OCI-M2 (cell line): ENCODE results near the gene FIBCD1.

Experiments used
- DNase-seq: peaks from one replicate; lab custom pipeline; 2025; ENCODE audit not compliant: unreplicated experiment; lab: John Stamatoyannopoulos, UW

Gene FIBCD1

DNA sequence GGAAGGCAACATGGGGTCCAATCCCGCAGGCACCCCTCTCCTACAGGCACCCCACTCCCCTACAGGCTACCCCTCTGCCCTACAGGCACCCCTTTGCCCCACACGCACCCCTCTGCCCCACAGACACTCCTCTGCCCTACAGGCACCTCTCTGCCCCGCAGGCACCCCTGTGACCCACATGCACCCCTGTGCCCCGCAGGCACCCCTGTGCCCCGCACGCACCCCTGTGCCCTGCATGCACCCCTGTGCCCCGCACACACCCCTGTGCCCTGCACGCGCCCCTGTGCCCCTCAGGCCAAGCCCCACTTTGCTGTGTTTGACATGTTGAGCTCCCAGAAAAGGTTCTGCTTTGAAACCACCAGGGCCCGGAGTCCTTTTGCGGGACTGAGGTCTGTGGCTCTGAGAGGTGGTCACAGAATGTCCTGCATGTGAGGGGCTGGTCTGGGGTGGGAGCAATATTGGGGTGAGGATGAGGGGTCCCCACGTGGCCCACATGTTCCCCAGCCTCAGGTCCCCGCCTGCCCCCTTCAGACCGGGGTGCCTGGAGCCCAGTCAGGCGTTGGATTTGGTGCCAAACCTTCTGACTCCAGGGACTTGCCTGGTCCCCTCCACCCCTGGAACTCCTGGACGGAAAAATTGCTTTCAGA lies 41.8 kb downstream of the FIBCD1 start:
- DNase-seq: no peak

DNA sequence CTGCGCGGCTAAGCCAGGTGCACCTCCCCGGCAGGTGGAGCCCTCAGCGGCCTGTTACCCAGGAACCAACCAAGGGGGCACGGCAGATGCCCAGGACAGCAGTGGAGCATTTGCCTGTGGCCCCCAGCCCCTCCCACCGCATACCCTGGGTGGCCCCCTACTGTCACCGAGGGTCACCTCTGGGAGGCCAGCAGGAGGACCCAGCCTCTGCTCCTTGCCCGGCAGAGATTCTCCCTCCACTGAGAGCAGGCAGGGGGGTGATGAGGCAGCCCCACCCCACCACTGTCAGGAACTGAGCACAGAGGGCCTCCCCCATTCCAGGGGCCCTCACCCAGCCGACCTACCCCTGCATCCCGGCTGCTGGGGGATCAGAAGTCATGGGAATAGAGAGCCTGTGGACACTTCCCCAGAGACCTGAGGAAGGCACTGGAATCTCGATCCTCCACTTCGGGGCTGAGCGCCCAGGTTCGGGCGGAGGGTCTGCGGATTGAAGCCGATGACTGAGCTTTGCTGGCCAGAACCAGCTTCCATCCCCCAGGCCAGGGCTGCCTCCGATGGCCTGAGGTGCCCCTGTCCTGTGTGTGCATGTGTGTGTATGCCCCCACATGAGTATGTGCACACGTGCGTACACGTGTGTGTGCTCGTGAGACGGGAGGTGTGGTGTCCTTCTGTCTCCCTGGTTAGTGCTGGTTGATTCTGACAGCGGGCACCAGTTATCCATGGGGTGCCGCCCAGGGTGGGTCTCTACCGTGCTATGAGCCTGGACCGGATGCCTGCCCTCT lies 42.6 kb downstream of the FIBCD1 start, which contains the start of gene QRFP:
Gene QRFP, minus strand, starts transcription at position 580 of the 782 bp plus-strand sequence. CDS start 2,974 bp downstream, outside the sequence.
- DNase-seq: no peak

DNA sequence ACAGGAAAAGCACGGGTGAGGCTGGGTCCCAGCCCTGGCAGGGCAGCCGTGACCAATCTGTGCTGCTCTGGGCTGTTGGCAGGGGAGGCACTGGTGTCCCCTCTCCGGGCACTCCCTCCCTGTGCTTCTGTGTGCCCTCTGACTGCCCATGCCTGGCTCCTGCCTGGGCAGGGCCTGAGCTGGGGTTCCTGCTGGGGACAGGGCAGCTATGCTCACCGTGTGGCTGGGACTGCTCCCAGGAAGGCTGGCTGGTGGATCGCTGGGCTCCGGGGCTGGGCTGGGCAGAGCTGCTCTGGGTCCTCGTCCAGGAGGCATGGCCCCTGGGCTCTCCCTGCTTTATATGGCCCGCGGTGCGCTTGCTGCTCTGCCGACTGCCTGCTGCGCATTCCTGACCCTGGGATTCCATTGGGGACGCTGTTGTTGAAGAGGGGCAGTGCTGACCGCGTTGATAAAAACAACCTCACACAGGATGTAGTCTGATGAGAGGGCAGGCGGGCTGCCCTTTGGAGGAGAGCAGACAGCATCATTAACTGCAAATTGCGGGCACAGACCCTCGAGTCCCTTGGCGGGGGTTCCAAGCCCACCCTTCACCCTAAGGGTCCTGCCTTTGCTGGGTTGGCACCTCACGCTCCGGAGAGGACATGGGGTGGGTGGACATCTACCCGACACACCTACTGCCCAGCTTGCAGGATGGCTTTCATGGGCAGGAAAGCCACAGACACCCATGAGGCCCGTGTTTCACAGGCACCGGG lies 43.4 kb downstream of the FIBCD1 start:
- no peak for DNase-seq

DNA sequence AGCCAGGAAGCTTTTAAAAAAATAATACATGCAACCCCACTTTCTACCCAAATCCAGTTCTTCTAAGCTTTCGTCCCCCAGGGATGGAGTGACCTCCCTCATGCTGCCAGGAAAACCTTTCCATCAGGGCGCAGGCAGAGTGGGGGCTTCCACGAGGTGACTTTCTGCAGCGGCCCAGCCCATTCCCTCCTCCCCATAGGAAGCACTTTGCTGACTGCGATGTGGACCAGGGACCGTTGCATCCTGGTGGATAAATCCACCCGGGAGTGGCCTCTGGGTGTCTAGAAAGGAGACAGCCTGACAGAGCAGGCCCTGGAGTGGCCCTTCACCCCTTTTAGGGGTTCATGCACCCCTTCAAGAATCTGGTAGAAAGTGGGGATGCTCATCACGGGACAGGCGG lies 44.0 kb downstream of the FIBCD1 start:
- no peak for DNase-seq

DNA sequence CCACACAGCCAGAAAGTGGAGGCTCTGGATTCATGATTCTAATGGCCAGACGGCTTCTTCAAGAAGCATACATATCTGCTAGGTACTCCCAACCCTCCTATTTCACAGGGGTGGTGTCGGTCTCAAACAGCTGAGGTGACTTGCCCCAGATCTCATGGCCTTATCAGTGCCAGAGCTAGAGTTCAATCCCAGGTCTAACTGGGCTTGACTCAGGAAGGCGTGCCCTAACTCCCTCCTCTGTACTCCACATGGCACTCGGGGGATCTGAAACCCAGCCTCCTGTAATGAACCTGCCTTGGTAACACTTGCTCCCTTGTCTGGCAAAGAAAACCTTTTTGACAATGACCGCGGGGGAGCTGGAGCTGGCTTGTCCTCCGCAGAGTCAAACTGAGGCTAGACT lies 44.5 kb downstream of the FIBCD1 start:
- DNase-seq: no peak

DNA sequence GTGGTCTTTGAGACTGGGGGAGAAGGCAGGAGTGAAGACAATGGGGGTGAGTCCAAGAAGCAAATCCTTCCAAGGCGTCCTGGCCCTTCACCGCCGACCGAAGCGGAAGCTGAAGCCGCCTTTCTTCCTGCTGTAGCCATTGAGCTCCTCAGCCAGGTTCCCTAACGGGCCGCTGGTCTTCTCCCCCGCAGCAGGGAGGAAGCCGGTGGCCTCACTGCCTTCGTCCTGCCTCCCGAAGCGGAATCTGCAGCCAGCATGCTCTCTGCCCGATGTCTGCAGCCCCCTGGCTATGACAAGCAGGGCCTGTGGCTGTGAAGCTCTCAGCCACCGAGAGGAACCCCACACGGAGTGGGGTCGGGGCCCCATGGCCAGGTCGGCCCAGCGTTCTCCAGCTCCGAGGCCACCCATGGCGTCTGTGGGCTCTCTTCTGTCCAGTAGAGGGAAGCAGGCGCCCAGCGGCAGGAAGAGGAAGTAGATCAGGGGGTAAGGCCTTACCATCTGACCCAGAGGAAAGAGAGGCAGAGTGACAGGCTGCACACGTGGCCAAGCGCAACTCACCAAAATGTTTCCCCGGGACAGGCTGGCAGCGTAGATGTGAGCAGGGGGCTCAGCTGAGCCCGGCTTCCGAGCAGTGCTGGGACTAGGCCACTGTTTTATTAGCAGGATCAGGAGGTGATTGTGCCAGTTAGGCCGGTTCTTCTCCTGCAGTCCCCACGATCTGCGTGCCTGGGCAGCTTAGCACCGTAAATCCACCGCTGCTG lies 45.5 kb downstream of the FIBCD1 start:
- DNase-seq: no peak

DNA sequence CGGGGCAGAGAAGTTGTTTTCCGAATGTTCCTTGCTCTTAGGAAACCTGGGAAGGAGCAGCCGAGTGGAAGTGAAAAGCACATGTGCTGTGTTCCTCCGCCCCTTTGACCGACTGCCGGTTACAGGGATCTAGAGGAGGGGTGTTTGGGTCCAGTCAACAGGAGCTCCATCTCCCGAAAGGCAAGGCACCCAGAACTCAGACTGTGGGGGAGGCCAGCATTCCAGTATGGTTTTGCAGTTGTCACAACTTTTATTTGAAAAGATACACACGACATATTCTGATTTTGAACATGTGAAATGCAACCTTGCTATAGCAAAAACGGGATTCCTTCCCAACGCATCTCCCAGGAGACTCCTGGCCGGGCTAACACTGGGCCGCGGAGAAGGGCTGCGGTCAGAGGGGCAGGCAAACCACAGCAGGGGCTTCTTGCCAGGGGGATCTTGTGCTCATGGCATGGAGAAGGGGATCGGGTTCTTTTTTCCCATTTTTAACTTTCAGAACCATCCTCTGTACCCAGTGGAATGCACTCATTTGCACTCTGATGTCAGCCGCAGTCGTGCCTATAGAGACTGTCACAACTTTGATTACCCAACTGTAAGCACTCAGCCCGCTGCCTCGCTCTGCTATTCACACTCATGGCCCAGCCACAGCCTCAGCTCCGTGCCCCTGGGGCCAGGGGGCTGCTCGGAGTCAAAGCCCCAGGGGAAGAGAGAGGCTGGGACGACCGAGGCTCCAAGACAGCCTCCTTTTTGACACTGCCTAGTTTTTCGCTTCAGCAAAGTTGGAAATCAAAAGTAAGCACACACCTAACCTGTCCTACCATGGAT lies 46.4 kb downstream of the FIBCD1 start:
- no peak for DNase-seq

DNA sequence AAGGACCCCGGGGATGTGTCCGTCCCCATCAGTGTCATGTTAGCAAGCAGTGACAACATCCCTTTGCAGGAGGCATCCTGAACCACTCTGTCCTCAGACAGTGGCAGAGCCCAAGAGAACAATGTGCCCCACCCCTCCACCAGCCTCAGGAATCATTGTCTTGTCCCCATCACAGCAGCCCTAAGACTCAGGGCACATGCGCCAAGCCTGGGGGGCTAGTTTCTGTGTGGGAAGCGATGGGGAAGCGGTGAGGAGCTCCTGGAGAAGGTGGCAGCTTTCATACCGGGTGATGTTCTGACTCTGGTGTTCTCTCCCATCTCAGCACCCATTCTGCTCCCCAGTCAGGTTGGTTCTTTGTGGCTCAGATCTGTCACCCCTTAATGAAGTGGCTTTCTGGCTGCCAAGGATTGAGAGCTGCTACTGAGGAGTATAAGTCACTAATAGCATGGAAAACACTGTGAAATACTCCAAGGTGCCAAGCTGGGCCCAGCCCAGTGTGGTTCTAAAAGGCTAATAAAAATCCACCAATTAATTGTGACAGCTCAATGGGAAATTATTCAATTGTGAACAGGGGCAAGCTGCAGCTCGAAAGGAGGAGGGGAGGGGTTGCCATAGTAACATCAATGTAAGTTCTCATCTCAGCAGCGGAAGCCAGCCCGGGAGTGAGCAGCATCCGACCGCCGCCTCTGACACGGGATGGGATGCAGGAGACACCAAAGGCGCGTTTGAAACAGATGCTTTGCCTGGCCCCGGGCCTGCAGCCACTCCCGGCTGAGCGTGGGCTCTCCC lies 47.2 kb downstream of the FIBCD1 start:
- DNase-seq: no peak

DNA sequence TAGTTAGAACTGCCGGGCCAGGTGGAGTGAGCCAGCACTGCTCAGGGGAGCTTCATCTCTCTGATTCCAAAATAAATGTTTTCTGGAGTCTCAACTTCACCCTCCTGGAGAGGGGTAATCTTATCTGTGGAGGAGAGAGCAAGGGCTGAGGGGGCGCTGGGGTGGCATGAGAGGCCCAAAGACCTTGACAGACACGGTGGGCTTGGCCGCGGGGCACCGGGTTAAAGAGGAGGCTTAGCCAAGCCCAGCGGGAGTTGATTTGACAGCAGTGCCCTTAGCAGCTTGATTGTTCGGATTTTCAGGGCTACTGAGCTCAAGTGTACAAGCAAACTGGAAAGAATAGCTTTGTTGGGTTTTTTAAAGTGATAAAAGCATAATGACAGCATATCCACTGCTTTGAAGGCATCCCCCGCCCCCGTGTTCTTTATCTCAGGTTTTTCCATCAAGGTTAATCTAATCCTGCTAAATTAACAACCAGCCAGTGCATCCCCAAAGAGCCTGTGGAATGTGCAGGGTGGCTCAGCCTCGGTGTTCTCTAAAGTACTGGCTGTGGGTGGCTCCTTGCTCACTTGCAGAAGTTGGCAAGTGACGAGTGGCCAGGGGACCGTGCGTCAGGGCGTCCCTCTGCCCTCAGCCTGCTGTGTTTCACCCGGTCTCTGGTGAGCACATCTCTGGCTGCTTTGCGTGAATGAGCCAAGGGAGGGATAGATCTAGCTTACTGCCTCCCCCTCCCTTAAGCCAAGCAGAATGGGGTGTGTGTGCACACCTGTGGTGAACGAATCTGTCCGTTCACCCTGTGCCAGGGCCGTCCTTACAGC lies 48.0 kb downstream of the FIBCD1 start:
- DNase-seq: no peak

DNA sequence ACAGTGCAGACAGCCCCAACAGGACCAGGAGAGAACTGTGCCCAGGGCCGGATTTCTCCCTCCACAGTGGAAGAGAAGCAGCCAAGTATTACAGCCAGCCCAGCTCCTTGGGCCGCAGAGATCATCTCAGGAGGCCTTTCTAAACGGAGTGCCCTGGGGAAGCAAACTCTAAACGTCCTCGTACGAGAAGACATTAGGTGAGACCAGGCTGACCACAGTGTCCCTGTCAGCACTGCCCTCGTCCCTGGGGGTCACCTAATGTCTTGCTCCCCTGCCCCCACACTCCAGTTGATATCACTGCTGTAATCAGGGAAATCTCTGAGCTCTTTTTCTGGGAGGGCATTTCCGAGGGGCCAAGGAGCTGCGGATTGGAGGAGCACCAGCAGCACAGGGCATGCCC lies 48.9 kb downstream of the FIBCD1 start:
- DNase-seq: no peak

DNA sequence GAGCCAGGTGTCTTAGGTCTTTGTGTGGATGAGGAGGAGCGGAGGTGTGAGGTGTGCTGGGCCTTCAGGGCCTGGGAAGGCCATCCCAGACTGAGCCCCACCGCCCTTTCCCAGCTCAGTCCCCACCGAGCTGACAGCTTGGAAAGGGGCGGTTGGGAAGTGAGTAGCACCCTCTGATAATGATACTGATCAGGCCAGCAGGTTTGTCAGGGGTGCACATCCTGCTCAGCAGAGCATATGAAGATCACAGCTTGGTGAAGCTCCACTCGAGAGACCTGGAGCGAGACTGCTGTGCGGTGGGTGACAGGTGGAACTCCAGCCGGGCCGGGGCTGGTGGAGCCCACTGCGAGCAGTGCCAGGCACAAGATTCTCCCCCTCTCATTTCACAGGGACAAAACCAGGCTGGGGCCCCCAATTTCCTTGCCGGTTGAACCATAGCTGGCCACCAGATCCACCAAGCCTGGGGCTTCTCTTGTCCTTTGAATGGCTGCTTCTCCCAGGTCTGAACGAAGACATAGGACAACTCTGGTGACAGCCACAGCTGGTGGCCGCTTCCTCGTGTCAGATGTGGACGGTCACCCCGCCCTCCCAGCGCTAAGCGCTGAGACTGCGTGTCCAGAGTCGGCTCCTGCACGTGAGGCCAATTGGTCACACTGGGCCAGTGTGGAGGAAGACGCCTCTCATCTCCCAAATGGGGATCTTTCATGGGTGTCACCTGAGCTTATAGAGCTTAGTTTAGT lies 50.7 kb downstream of the FIBCD1 start:
- no peak for DNase-seq

DNA sequence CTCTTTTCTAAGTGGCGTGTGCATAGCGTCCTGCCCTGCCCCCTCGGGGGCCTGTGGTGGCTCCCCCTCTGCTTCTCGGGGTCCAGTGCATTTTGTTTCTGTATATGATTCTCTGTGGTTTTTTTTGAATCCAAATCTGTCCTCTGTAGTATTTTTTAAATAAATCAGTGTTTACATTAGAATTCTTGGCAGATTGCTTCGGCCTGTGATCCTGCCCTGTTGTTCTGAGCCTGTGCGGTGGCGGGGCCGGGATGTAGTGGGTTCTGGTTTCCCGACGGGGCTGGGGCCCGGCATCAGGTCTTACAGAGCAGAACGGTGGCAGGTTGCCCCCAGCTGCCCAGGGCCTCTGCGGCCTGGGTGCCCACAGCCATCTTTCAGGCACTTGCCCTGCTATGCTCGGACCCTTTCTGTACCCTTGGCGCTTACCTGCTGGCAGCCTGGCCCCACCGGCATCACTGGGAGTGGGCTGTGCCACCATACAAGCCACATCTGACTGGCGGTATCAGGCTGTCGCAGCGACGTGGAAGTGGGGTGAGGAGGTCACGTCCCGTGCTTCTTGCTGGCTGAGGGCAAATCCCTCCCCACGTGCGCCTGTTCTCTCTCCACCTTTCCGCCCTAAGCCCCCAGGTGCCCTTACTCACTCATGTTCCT lies 51.4 kb downstream of the FIBCD1 start:
- DNase-seq: no peak

DNA sequence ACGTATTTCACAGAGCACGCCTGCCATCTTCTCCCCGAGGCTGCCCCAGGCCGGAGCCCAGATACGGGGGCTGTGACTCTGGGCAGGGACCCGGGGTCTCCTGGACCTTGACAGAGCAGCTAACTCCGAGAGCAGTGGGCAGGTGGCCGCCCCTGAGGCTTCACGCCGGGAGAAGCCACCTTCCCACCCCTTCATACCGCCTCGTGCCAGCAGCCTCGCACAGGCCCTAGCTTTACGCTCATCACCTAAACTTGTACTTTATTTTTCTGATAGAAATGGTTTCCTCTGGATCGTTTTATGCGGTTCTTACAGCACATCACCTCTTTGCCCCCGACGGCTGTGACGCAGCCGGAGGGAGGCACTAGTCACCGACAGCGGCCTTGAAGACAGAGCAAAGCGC lies 52.1 kb downstream of the FIBCD1 start:
- no peak for DNase-seq

DNA sequence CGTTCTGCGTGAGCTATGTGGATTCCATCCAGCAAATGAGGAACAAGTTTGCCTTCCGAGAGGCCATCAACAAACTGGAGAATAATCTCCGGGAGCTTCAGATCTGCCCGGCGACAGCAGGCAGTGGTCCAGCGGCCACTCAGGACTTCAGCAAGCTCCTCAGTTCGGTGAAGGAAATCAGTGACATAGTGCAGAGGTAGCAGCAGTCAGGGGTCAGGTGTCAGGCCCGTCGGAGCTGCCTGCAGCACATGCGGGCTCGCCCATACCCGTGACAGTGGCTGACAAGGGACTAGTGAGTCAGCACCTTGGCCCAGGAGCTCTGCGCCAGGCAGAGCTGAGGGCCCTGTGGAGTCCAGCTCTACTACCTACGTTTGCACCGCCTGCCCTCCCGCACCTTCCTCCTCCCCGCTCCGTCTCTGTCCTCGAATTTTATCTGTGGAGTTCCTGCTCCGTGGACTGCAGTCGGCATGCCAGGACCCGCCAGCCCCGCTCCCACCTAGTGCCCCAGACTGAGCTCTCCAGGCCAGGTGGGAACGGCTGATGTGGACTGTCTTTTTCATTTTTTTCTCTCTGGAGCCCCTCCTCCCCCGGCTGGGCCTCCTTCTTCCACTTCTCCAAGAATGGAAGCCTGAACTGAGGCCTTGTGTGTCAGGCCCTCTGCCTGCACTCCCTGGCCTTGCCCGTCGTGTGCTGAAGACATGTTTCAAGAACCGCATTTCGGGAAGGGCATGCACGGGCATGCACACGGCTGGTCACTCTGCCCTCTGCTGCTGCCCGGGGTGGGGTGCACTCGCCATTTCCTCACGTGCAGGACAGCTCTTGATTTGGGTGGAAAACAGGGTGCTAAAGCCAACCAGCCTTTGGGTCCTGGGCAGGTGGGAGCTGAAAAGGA lies 53.3 kb downstream of the FIBCD1 start:
- DNase-seq: no peak

DNA sequence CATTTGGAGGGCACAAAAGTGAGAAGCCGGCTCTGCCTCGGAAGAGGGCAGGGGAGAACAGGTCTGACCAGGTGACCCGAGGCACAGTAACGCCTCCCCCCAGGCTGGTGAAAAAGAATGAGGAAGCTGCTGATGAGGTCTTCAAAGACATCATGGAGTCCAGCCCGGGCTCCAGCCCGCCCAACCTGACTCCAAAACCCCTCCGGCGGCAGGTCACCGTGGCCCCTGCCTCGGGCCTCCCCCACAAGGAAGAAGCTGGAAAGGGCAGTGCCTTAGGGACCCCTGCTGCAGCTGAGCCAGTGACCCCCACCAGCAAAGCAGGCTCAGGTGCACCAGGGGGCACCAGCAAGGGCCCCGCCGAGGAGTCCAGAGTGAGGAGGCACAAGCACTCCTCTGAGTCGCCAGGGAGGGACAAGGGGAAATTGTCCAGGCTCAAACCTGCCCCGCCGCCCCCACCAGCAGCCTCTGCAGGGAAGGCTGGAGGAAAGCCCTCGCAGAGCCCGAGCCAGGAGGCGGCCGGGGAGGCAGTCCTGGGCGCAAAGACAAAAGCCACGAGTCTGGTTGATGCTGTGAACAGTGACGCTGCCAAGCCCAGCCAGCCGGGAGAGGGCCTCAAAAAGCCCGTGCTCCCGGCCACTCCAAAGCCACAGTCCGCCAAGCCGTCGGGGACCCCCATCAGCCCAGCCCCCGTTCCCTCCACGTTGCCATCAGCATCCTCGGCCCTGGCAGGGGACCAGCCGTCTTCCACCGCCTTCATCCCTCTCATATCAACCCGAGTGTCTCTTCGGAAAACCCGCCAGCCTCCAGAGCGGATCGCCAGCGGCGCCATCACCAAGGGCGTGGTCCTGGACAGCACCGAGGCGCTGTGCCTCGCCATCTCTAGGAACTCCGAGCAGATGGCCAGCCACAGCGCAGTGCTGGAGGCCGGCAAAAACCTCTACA lies 54.2 kb downstream of the FIBCD1 start:
- no peak for DNase-seq
